ENCODE measurements around the gene FAM168A.

FAM168A gene

DNA sequence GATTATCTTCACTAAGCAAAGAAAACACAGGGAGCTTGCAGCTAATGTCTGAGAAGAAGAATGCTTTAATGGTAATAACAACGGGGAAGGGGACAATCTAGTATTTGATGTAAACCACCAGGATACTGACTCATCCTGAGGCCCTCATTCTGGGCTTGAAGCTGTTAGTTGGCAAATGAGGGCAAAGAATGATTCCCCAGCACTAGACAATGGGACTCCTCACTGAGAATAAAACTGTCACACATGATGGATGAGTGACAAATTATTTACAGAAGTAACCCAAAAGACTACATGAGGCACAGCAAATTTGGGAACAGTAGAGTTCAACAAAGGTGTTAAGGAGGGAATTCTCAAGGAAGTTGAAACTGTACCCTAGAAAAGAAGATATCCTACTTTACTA is 76.3 kb downstream of the FAM168A start:
- in situ Hi-C loops (cut with MboI; ENCODE audit: low sequenced_read_pairs), result no loop called here

DNA sequence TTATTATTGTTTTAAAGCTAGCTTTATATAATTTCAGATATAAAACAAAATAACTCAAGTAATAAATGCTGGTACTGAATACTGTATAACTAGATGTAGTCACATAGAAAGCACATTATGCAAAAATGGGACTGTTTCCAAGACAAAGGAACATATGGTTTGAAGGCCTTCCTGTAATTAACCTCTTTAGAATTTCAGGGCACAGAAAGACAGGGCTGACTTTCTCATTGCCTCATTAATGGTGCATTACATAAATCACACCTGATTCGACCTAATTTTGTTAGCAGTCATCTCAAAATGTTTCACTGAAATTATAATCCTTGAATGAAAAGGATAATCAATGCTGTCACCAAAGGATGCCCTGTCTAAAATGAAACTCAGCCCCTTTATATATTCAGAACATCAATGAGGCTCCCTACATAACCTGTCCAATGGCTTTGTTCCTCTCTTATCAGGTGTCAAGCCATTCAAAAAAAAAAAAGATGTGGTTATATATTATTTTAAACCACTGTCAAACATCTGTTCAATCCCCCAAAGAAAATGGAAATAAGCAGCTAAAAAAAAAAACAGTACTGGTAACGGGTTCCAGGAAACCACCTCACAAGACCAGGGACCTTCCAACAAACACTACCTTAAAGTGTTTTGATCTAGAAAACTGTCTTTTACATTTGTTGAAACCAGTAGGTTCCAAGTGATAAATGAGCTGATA is 77.4 kb downstream of the FAM168A start:
- in situ Hi-C loops (cut with MboI; ENCODE audit: low sequenced_read_pairs), result no loop called here

DNA sequence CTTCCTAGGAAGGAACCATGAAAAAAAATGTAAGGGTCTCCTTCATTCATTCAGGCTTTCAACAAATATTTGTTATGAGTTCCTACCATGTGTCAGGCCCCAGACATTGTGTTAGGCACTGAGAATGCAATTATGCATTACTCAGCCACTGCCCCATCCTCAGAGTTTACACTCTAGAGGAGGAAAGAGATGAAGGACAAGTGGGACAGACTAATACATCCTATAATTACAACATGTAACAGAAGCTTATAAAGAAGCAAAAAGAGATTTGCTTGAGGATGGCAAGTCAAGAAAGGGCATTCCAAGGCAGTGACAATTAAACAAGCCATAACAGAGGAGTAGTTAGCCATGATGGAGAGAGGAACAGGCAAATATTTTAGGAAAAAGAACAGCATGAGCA is 78.6 kb downstream of the FAM168A start:
- in situ Hi-C loops (cut with MboI; ENCODE audit: low sequenced_read_pairs), result no loop called here

DNA sequence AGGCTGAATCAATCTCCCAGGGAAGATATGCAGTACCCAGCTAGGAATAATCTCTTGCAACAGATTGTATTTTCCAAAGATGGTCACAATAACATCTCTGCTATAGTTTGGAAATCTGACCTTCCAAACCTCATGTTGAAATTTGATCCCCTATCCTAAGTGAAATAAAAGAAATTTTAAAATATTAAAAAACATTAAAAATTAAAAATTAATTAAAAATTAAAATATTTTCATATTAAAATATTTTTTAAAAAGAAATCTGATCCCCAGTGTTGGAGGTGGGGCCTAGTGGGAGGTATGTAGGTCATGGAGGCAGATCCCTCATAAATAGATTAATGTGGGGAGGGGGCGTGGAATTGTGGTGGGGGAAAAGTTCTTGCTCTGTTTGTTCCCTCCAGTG is 79.7 kb downstream of the FAM168A start:
- in situ Hi-C loops (cut with MboI; ENCODE audit: low sequenced_read_pairs), result no loop called here

DNA sequence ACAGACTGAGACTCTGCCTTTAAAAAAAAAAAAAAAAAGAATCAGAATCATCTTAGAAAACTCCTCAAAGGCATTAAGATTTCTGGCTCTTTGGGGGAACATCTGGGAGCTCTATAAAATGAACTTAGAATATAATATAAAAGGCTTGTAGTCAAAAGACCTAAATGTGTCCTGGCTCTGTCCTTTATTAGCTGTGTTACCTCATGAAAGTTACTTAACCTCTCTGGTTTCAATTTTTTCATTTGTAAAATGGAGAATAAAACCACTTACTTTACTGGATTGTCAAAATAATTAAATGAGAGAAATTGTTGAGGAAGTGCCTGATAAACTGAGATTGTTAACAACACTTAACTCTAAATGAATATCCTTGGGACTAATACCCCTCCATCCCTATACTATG is 81.8 kb downstream of the FAM168A start:
- in situ Hi-C loops (cut with MboI; ENCODE audit: low sequenced_read_pairs), result no loop called here

DNA sequence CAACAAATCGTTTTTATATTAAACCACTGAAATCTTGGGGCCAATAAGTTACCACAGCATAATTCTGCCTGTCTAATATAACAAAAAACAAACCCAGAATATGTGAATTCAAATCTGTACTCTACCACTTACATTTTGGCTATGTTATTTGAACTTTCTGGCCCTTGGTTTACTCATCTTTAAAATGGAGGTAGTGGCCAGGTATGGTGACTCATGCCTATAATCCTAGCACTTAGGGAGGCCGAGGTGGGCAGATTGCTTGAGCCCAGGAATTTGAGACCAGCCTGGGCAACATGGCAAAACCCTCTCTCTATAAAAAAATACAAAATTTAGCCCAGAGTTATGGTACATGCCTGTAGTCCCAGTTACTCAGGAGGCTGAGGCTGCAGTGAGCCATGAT is 84.2 kb downstream of the FAM168A start:
- in situ Hi-C loops (cut with MboI; ENCODE audit: low sequenced_read_pairs), result no loop called here

DNA sequence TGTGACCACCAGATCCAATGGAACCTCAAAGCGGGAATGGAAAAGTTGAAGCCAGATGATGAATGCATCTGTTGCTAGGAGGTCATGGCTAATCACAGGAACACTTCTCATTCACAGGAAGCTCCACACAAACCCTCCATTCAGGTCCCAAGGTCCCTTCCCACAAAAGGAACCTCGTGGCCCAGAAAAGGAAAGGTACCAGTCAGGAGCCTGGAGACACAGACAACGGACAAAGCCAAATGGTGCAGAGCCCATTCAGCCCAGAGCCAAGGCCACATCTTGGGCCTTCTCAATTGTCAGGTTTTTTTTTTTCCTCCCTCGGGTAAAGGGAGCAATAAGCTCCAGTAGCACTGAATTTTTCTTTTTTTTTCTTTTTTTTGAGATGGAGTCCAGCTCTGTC is 87.0 kb downstream of the FAM168A start:
- in situ Hi-C loops (cut with MboI; ENCODE audit: low sequenced_read_pairs), result no loop called here

DNA sequence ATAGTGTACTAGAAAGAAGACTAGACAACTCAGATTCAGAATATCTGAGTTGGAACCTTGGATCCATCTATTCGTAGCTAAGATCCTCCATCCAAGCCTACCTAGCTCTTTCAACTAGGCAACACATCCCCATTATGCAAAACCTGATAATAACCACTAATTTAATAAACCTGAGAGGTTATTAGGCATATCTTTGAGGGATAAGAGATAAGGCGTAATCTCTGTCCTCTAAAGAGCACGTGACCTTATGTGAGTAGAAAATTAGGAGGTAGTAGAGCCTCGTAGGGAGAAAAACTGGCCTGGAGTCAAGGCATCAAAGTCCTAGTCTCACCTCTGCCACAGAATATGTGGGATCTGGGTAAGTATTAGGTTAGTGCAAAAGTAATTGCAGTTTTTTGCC is 87.8 kb downstream of the FAM168A start:
- in situ Hi-C loops (cut with MboI; ENCODE audit: low sequenced_read_pairs), result no loop called here

DNA sequence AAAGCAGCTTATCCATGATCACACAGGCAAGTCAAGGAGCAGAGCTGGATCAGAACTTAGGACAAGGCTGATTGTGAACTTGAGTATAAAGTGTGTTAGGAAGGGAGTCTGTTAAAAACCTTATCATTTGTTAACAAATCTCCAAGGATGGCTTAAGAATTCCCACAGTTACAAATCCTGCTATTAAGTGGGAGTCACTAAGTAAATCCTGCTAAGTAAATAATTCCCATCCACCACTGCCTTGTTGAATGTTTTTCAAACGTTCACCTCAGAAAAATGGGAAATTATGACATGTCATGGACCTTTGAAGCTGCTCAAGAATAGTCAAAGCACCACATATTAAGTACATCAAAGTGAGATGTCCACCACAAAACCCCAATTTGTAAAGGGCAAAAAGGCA is 88.7 kb downstream of the FAM168A start:
- in situ Hi-C loops (cut with MboI; ENCODE audit: low sequenced_read_pairs), result no loop called here

DNA sequence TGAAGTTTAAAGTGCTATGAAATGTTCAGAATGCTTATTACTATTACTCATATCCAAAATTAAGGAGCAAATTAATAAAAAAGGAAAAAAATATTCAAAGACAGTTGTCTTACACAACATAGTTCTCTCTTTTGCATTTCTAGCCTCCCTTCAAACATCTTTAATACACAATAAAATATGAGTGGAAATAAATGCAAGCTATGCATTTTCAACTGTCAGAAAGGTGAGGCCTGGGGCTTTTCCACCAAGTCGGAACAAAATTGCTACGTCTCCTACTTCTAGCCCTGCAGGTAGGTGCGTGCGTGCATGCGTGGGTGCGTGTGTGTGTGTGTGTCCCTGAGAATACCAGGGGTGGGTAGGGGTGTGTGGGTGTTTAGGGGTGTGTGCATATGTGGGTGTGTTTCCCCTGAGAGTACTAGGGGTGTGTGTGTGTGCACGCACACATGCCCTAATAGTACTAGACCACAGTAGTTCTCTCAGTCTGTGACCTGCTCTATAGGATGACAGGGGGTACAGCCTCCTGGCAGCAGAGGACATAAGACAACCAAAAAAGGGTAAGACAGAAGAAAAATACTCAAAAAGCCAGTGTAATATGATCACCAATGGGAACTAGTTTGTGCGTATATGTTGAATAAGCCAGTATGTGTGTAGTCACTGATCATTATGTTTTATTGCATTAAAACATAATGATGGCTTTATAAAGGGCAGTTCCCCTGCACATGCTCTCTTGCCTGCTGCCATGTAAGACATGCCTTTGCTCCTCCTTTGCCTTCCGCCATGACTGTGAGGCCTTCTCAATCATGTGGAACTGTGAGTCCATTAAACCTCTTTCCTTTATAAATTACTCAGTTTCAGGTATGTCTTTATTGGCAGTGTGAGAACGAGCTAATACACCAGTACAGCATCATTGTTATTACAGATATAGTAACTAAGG is 89.4 kb downstream of the FAM168A start:
- in situ Hi-C loops (cut with MboI; ENCODE audit: low sequenced_read_pairs), result no loop called here

DNA sequence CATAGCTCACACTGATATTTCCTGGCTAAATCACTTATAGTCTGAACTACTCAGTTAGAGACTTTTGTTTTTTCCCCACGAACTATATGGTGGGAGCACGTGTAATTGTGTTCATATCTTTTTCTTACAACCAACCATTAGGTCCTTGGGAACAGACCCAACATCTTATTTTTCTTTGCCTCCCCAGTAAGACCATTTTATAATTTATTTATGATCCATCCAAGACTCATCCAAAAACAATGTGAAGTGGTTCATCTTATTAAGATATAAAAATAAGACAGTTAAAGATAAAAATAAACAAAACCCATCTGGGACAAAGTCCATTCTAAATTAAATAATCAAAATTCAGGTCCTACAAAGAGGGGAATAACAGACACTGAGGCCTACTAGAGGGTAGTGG is 90.8 kb downstream of the FAM168A start:
- in situ Hi-C loops (cut with MboI; ENCODE audit: low sequenced_read_pairs), result no loop called here

DNA sequence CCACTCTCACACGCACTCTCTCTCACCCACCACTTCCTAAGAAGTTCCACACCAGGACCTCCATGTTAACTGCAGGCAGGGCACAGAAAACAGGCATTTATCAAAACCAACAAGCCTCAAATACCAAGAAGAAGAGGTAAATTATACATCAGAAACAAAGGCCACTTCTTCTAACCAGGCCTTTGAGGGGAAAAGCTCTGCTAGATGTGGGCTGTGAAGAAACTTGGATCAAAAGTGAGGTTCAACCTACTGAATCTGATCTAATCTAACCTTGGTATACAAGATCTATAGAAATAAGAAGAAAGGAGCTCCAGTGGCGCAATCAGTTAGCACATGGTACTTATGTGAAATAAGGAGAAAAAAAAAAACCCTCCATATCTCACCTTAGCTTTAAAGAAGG is 91.9 kb downstream of the FAM168A start:
- in situ Hi-C loops (cut with MboI; ENCODE audit: low sequenced_read_pairs), result no loop called here

DNA sequence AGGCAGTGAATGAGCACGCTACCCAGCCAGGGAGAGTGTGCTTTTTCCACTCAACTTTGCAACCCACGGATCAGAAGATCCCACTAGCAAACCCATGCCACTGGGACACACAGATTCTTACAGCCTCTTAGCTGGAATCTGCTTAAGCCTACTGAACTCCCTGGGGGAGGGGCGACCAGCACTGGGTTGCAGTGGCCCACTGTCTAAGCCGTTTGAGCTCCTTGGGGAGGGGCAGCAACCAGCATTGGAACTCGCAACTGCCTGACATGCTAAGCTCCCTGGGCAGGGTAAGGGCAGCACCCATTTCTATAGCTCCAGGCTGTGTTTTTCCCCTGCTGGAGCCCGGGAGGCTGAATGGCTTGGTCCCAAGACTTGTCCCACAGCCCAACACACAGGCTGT is 99.6 kb downstream of the FAM168A start:
- in situ Hi-C loops (cut with MboI; ENCODE audit: low sequenced_read_pairs), result no loop called here

DNA sequence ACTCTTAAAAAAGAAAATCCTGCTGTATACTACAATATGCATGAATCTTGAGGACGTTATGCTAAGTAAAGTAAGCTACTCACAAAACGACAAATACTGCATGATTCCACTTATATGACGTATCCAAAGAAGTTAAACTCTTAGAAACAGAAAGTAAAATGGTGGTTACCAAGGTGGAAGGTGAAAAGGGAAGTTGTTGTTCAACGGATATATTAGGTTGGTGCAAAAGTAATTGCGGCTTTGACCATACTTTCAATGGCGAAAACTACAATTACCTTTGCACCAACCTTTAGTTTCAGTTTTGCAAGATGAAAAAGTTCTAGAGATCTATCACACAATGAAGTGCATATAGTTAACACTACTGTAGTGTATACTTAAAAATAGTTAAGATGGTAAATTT is 101.8 kb downstream of the FAM168A start:
- in situ Hi-C loops (cut with MboI; ENCODE audit: low sequenced_read_pairs), result no loop called here

DNA sequence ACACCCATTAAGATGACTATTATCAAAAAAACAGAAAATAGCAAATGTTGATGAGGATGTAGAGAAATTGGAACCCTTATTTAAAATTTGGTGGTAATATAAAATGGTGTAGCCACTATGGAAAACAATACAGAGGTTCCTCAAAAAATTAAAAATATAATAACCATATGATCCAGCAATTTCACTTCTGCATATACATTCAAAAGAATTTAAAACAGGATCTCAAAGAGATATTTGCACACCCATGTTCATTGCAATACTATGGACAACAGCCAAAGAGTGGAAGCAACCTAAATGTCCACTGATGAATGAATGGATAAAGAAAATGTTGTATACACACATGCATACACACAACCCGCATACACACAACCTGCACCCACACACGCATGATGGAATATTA is 102.2 kb downstream of the FAM168A start:
- in situ Hi-C loops (cut with MboI; ENCODE audit: low sequenced_read_pairs), result no loop called here

DNA sequence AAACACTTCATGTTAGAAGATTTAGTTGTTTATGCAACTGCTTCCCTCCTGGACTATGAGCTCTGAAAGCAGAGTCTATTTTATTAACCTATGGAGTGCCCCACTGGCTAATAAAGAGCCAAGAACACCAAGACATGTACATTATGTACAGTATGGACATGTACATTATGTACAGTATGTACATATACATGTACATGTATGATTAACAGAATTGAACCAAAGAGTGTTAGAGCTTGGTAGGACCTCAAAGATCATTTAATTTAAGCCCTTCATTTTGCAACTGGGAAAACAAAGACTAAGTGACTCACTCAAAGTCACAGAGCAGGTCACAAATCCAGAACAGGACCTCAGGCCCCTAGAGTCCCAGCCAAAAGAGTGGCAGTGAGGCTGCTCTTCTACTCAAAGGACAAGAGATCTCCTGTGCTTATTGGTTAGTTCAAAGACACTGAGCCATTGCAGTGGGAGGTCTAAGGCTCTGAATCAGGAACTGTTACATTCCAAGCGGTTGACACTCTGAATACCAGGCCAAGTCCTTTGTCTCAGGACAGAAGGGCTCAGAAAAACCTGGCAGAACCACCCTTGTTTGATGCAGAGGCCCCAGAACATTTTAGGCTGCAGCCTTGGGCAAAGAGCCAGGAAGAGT is 103.8 kb downstream of the FAM168A start:
- in situ Hi-C loops (cut with MboI; ENCODE audit: low sequenced_read_pairs), result no loop called here

DNA sequence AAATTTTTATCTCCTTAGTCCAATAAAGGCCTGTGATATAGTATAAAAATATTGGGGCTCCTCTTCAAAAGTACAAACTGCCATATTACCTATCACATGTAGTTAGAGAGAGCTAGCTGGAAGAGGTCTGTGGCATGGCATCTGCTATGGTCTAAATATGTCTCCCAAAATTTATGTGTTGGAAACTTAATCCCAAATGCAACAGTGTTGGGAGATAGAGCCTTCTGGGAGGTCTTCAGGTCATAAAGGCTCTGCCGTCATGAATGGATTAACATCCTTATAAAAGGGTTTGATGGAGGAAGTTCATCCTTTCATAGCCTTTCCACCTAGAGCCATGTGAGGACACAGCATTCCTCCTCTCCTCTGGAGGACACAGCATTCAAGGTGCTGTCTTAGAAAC is 116.3 kb downstream of the FAM168A start:
- in situ Hi-C loops (cut with MboI; ENCODE audit: low sequenced_read_pairs), result no loop called here

DNA sequence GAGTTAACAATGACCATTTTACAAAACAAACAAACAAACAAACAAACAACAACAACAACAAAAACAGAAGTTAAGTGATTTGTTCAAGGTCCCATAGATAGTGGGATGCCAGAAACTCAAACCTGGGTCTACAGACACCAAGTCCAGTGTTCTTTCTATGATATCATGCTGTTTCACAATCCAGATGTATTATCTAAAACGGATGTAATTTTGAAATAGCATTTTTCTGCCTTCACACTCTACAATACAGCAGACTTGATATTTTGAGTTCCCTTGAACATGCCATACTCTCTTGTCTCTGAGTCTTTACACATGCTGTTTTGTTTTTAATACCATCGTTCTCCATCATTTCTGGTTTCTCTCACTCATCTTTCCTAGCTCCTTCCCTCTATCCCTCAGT is 117.2 kb downstream of the FAM168A start:
- in situ Hi-C loops (cut with MboI; ENCODE audit: low sequenced_read_pairs), result no loop called here

DNA sequence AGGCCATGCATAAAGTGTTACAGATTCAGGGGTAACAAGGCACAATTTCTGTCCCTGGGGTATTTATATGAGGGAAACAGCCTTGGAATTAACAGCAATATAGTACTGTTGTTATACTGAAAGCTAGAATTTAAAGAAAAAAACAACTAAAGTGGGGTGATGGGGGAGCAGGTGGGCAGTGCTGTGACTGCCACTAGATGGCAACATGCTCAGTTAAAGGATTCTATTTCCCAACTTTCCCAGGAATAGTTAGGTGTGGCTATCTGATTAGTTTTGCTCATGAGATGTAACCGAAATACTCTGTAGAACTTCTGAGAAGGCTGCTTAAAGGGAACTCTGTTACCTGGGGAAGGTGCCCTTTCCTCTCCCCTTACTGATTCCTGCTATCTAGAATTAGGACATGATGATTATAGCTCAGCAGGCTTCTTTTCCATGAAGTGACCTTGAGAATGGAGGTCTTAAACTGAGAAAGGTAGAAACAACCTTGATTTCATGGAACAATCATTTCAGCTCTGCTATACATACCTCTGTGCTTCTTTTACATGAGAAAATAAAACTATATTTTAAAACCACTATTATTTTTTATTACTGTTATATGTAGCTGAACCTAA is 119.1 kb downstream of the FAM168A start:
- in situ Hi-C loops (cut with MboI; ENCODE audit: low sequenced_read_pairs), result no loop called here

DNA sequence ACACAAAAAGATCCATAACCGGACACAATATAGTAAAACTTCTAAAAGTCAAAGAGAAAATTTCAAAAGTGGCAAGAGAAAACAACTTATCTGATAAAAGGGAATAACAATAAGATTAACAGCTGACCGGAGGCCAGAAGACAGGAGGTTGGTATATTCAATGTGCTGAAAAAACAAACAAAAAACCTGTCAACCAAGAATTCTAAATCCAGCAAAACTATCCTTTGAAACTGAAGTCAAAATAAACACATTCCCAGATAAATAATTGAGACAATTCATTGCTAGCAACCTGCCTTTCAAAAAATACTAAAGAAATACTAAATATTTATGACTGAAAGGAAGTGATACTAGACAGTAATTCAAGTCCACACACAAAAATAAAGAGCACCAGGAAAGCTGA is 120.4 kb downstream of the FAM168A start:
- in situ Hi-C loops (cut with MboI; ENCODE audit: low sequenced_read_pairs), result no loop called here

DNA sequence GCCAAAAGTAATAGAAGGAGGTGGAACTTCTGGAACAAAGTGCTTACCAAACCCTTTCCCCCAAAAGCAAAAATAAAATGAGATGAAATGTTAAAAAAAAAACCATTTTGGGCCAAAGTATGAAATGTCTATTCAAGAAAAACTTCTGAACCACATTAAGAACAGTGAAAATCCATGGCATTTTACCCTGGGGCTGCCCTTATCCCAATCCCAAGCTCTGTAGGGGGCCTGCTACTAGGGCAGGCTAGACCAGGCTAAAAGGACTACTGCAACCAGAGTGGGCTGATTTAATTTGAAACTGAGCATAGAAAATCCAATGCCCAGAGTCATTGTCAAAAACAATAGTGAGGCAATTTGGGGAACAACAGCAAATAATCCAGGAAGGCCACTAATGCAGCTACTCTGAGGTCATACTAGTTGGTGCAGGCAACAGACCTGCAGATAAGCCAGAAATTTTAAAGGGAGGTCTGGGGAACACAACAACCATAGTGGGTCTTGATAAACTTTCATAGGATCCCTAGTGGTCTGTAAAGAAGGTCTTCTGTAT is 122.3 kb downstream of the FAM168A start:
- in situ Hi-C loops (cut with MboI; ENCODE audit: low sequenced_read_pairs), result no loop called here

Measured in HL-60/S4 (cell line).